Superior temporal gyrus (tissue), 1 donor: ENCODE data around the gene RBFA.

Experiments used
- DNase-seq: peaks from one replicate; pipeline ENCODE4 v3.0.0-alpha.2; 2016; ENCODE audit errors: extremely low spot score

RBFA gene

GRCh38 chr18:80029690-80030089, 4.5 kb upstream of the RBFA start:
- DNase-seq = no peak

DNA sequence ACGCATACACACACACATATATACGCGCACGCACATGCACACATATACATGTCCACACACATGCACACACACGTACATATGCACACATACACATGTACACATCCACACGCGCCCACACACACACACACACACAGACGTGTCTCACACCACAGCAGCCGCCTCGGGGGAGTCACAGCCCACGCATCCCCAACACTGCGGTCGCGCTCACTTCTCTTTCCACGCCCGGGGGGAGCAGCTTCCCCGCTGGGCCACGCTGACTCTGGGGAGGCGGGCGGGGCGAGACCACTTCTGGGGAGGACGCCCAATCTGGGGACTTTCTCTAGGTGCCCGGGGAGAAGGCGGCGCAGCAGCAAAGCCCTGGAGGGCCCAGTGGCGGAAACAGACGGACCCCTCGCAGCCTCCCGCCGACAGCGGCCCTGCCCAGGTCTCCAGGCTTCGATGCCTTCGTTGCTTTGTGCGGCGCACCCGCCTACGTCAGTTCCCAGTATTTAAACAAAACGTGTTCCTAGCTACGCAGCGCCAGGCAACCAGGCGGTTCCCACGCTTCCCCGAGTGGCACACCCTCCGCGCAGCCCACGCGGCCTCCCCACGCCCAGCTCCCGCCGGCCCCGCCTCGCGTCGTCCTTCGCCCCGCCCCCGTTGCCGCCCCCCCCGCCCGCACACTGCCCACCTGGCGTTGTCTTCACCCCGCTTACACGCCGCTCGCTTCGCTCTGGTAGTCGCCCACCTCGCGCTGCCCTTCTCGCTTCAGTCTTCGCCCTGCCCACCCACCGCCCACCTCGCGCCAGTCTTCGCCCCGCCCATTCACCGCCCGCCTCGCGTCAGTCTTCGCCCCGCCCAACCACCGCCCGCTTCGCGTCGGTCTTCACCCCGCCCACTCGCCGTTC, 810 bp upstream of the RBFA start:
- peak; percentile 64 for DNase-seq

GRCh38 chr18:80034852-80035406, 695 bp downstream of the RBFA start:
- no peak for DNase-seq

DNA sequence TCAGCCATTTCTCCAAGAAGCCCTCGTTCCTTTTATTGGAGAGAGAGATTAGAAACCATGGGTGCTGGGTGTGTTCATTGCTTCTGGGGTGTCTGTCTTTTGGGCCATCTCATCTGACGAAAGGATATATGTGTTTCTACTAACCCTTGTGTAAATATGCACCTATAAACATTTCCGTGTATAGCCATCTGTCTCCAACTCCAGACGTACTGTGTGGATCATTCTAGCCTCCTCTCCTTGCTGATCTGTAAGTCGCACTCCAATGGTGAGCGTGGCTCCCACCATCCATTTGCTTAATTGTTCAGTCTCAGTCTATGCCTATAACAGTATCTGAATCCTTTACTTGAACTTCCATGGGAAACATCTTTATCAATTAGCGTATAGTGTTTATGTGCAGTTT, 1.8 kb downstream of the RBFA start:
- DNase-seq = no peak

- DNase-seq = no peak
Measured at GRCh38 chr18:80037300-80037699, 3.1 kb downstream of the RBFA start.

DNA sequence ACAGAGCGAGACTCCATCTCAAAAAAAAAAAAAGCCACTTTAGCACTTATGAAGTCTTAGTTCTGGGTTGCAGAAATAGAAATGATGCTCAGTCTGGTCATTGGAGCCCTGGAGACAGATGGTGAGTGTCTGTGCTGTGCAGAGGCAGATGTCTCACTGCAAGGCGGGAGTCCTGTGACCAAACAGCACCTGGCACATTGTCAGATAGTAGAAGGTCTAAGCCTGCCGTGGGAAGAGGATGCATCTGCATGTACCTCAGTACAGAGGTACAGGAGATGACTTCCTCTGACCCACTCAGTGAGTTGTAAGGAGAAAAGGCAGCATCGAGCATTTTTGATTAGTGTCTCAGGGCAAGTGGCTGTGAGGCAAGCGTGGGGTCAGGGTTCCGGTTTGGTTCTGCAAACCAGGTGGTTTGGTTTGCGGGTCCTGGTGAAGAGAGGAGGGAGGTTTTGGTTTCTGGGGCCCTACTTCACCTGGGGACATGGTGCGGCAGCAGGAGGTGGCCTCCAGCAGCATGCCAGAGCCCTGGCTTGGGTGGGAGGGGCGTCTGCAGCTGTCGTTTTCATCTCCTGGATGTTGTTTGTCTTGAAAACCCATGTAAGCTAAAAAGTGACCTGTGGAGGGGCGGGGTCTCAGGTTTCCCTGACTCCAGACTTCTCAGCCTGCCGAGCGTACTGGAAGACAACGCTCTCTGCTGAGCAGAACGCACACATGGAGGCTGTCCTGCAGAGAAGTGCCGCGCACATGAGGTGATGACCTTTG, 3.8 kb downstream of the RBFA start:
- no peak for DNase-seq

DNA sequence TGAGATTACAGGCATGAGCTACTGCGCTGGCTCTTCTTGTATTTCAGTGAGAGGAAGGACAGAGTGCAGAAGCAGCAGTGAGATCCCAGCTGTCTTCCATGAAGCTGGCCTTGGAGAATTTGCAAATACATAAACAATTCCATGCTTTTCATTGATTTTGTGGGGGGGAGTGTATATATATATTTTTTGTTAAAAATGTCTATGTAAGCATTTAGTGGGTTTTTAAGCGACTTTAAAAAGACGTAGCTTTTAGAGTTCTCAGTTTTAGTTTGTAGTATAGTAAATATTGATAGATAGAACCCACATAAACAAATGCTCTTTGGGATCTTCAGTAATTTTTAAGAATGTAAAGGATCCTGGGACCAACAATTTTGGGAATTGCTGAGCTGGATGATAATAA, 6.3 kb downstream of the RBFA start:
- DNase-seq = no peak

DNA sequence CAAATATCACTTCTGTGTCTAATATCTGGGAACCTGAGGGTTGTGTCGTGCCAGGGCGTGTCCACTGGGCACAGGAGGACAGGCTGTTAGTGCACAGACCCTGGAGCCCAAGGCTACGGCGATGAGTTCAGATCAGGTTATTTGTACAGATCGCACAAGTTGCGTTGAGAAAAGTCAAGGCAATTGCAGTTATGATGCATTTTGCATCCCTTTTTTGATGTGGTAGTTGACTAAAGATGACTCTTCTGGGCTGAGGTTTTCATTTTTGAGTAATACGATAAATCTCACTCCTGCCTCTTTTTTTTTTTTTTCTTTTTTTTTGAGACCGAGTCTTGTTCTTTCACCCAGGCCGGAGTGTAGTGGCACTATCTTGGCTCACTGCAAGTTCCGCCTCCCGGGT, 7.2 kb downstream of the RBFA start:
- no peak for DNase-seq

DNA sequence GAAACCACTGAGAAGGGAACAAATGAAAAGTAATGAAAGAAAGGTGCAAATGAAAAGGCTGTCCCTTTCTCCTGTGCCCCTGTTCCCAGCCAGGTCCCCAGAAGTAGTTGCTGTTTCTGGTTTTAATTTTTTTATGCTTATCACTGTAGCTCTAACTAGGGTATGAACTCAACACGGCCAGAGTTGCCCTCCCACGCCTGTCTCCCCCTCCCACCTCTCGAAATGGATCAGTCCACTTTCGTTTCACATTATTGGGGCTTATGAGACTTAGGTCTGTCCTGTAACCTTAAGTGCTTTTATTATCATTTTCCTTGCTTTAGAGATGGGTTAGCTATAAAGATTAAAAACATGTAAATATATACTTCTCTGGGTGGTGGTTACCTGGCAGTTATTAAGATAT, 8.6 kb downstream of the RBFA start:
- no peak for DNase-seq

DNA sequence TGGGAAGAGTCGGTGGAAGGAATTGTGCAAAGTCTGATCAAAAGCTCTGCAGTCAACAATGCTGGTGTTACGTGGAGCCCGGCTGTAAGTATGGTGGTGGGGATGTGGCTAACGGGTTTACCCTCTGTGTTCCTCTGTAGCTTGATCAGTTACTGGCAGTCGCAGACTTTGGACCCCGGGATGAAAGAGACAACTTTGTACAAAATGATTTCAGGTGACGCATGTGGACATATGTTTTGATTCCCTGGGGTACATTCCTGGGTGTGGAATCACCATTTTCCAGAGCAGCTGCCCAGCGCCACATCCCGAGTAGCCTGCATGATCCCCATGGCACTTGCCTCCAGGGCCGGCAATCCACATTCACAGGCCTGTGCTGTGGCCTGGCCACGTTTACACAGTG, 9.8 kb downstream of the RBFA start:
- no peak for DNase-seq

- DNase-seq = no peak
Measured at GRCh38 chr18:80046011-80046410, 11.8 kb downstream of the RBFA start.

- DNase-seq = no peak
Measured at GRCh38 chr18:80046431-80046830, 12.2 kb downstream of the RBFA start.

- no peak for DNase-seq
Measured at GRCh38 chr18:80046961-80047541, 12.8 kb downstream of the RBFA start.

DNA sequence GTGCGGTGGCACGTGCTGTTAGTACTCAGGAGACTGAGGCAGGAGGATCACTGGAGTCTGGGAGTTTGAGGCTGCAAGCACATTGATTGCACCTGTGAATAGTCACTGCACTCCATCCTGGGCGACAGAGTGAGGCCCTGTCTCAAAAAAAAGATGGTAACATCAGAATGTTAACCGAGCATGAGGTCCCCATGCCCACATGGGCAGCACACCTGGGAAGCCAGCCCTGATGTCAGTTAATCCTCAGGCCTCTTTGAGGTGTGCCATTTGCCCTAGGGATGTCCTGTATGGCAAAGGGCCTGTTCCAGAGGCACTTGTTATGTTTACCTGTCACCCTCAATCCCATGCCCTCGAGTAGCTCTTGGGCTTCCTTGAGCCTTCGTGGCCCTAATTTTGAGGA, 16.6 kb downstream of the RBFA start:
- DNase-seq = no peak

DNA sequence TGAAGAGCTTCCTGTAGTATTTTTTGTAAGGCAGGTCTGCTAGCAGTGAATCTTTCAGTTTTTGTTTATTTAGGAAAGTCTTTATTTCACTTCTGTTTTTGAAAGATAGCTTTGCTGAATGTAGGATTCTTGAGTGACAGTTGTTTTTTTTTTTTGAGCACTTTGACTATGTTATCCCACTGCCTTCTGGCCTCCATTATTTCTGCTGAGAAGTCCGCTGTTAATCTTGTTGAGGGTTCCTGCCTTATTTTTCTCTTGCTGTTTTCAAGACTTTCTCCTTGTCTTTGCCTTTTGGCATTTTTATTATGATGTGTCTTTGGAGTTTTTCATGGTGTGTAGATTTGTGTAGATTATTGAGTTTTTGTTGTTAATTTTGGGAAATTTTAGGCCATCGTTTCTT, 21.9 kb downstream of the RBFA start:
- DNase-seq = no peak

DNA sequence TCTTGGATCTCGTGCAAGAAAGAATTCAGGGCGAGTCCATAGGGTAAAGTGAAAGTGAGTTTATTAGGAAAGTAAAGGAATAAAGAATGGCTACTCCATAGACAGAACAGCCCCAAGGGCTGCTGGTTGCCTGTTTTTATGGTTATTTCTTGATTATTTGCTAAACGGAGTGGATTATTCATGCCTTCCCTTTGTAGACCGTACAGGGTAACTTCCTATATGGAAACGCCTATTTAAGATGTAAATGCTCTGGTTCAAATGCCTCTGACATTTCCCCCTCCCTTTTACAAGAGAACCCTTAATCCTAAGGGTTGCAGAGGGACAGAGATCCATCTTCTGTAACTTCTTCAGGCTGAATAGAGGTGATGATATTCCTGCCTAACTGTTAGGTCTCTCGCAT, 25.7 kb downstream of the RBFA start:
- no peak for DNase-seq

DNA sequence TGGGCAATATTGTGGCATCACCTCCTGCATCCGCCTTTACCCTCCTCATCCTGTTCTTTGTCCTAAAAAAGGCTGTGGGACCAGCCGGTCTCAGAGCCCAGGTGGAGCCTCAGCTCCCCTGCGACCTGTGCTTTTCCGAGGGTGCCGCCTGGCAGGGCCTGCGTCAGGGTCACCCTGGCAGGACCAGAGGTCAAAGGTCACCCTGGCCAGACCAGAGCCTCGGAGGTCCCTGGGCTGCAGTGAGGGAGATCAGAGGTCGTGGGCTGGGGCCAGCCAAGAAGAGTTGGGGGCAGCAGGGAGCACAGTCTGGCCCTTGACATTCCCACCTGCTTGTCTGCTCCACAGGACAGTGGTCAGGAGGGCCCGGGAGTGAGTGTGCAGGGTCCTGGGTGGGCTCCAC, 31.5 kb downstream of the RBFA start:
- DNase-seq = no peak

DNA sequence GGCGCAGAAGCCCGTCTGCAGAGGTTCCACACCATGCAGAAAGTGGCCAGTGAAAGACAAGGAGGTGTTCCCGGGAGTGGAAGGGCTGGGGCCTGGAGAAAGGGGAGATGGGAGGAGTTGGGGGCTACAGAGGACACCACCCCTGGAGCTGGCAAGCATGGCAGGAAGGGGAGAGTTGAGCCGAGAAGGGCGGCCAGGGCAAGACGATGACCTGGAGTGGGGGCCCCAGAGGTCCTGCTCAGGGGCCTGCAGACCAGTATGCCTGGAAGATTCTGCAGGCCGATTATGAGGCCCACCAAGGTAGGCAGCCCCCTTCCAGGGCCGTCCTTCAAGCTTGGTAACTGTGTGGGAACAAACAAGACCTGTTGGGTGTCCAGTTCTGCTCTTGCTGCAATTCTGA, 33.1 kb downstream of the RBFA start:
- no peak for DNase-seq

- DNase-seq = no peak
Measured at GRCh38 chr18:80067897-80068296, 33.7 kb downstream of the RBFA start.

DNA sequence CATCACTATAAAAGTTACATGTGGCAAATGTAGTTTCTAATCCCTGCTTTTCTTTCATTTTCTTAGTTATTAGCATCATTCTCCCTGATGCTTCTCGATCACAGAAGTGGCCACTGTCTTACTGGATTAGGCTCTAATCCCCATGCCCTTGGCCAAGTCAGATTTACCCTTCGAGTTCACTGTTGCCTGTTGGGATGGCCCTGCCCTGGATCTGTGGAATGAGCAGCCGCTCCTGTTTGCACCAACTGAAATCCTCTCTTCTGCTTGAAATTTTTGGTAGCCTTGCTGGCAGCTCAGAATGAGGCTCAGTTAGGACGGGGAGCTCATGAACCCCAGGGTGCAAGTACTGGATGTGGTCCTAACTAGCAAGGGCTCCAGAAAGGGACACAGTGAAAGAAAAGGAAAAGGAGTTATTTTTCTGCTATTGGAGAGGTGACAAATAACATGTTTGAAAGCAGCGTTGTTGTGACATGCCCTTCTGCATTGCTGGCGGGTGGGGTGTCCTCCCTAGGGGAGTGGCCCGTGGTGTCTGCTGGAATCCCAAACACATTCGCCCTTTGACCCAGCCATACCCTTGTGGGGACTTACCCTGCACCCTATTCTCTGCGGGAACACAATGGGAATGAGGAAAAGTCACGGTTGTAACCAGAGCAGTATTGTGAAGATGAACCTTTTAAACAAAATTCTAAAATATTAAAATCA, 34.5 kb downstream of the RBFA start:
- no peak for DNase-seq

DNA sequence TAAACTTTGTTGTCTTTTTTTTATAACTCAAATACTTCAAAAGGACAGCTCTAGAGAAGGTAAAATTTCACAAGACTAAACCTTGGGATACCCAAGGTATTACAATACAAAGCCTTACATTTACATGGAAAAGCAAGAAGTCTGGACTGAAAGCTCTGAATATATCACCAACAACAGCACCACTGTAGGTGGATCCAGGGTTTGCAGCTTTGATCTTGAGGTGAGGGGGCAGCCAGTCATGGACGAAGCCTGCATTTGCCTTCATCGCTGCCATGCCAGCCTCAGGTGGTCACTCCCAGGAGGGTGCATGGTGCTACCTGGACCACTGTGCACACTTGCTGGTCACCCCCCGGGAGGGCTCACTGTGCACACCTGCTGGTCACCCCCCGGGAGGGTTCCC, 36.6 kb downstream of the RBFA start:
- DNase-seq = no peak

DNA sequence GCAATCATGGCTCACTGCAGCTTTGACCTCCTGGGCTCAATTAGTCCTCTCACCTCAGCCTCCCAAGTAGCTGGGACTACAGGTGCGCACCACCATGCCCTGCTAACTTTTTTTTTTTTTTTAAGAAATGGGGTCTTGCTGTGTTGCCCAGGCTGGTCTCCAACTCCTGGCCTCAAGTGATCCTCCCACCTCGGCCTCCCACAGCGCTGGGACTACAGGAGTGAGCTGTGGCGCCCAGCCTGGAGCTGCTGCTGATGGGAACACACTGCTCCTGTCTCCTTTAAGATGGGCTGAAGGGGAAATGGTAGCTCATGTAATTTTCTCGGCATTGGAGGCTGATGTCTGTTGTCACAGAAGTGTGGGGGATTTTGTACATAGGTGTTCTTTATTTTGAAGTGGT, 39.9 kb downstream of the RBFA start:
- DNase-seq = no peak
